ENCODE results near the gene VPS8. TPM values are rescaled to one million over a fixed set of nuclear protein-coding genes. Genes with fewer than 3 reads are reported as not detected.

VPS8 gene
- total RNA-seq, 1 experiment from 2014 or later: 39.7 TPM

GRCh38 chr3:185056908-185057307 is 244.9 kb downstream of the VPS8 start:
- no peak overlapping the region for H3K18ac ChIP-seq (ENCODE audit: insufficient read length, low read depth, low read length)
- H3K23ac ChIP-seq (ENCODE audit: insufficient read length, low read depth, low read length): no peak overlapping the region
- H3K27ac Mint-ChIP-seq: no peak overlapping the region; a peak in 1 of 7 replicates
- H3T11ph ChIP-seq (ENCODE audit: low read length): no peak overlapping the region
- H3K27me3 Mint-ChIP-seq (ENCODE audit: low read depth): no peaks in the 10 kb centered on the region
- H3K79me1 ChIP-seq (ENCODE audit: insufficient read depth, low read depth, low read length, poor library complexity, severe bottlenecking): no peaks in the 10 kb centered on the region
- H3K4me2 ChIP-seq (ENCODE audit: insufficient read depth, insufficient read length, low read length): no peak overlapping the region
- H2BK120ac ChIP-seq (ENCODE audit: low read depth, low read length, poor library complexity, severe bottlenecking): no peak overlapping the region
- no peaks in the 10 kb centered on the region for H3K23me2 ChIP-seq (ENCODE audit: insufficient read length, low read depth, low read length, poor library complexity, severe bottlenecking)
- no peak overlapping the region for H3K14ac ChIP-seq (ENCODE audit: insufficient read depth, low read length)
- H4K8ac ChIP-seq (replicated peaks; ENCODE audit: insufficient read length, low read depth, low read length): no peak overlapping the region
- no peak overlapping the region for H3K4me3 Mint-ChIP-seq
- no peak overlapping the region for H2AK5ac ChIP-seq (ENCODE audit: insufficient read length, low read length)
- H3K4me1 Mint-ChIP-seq: no peaks in the 10 kb centered on the region
- H3K4me1 ChIP-seq (ENCODE audit: insufficient read depth, low read length): no peaks in the 10 kb centered on the region
- H3K56ac ChIP-seq (ENCODE audit: insufficient read length, low read depth, low read length): no peak overlapping the region
- no peaks in the 10 kb centered on the region for H3K27me3 ChIP-seq (ENCODE audit: insufficient read depth, low read length)
- no peak for TF ChIP-seq CTCF (conservative IDR thresholded peaks at IDR 0.05)
- no peak overlapping the region for H2BK12ac ChIP-seq (ENCODE audit: insufficient read length, low read depth, low read length)
- no peak overlapping the region for H3K9ac ChIP-seq (ENCODE audit: extremely low read depth, insufficient read length, low read length)
- no CpG with 5 or more reads among the region's 2 CpGs for WGBS (ENCODE audit: extremely low coverage, insufficient read length, low lambda C conversion rate)
- H3K79me2 ChIP-seq (ENCODE audit: insufficient read depth, low read length): no peaks in the 10 kb centered on the region
- no peak overlapping the region for H3K4ac ChIP-seq (ENCODE audit: low read depth, low read length)
- H3K9me3 Mint-ChIP-seq: peaks cover 41 to 43% of the 10 kb centered on the region in 2 experiments
- H2BK15ac ChIP-seq (ENCODE audit: low read depth, low read length): no peak overlapping the region
- H2BK5ac ChIP-seq (ENCODE audit: insufficient read length, low read length): no peak overlapping the region
- no peak overlapping the region for H2AFZ ChIP-seq (ENCODE audit: low read length)
- H3K27ac ChIP-seq (ENCODE audit: insufficient read length, low read depth, low read length): no peak overlapping the region
- H3K36me3 Mint-ChIP-seq (ENCODE audit: insufficient read depth in 1 of 3, low read depth in 3 of 3): peaks cover 13 to 42% (median 42%) of the 10 kb centered on the region in 3 experiments
- no peak overlapping the region for H4K5ac ChIP-seq (ENCODE audit: insufficient read length, low read depth, low read length)
- H4K20me1 ChIP-seq (ENCODE audit: control insufficient read depth, insufficient read depth, insufficient read length): no peaks in the 10 kb centered on the region
- H2BK20ac ChIP-seq (ENCODE audit: low read depth, low read length, poor library complexity, severe bottlenecking): no peak overlapping the region
- H4K91ac ChIP-seq (ENCODE audit: insufficient read length, low read depth, low read length): no peak overlapping the region
- DNase-seq: no peak
- H3K9me3 ChIP-seq (ENCODE audit: control insufficient read depth, low read depth, low read length): no peaks in the 10 kb centered on the region
